ENCODE measurements around the gene UBE2J2.
A peak's percentile ranks its signal among the peaks of the same experiment; 100 is the strongest.

Gene UBE2J2

DNA sequence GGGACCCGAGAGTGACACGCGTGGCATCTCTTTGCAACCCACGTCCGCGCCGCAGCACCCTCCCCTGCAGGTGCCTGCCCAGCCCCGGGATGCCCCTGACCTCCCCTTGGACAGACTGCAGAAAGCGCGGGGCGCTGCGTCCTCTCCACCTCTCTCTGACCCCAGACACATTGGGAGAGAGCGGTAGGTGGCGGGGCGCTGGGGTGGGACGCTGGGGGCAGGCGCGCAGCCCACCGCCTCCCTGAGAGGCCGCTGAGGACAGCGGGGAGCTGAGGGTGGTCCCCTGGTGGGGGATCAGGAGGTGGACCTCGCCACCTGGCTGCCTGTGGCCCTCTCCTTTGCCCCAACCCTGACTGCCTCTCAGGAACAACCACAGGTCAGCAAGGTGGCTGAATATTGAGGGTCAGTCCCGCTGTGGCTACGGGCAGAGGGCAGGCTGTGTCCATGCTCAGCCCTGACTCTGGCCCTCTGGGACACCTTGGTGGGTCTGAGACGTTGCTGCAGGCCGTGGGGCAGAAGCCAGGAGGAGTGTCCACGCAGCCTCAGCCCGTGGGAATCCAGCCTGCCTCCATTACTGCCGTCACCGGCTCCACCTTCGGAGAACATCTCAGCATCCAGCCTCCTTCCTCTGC lies 761 bp upstream of the UBE2J2 start:
- no peak for DNase-seq (ENCODE audit: extremely low read depth, insufficient read length)
- H3K4me3 ChIP-seq (replicated peaks; ENCODE audit: low read depth, low read length) = peak overlapping the region; percentile 70
- TF ChIP-seq, protein P1, sequence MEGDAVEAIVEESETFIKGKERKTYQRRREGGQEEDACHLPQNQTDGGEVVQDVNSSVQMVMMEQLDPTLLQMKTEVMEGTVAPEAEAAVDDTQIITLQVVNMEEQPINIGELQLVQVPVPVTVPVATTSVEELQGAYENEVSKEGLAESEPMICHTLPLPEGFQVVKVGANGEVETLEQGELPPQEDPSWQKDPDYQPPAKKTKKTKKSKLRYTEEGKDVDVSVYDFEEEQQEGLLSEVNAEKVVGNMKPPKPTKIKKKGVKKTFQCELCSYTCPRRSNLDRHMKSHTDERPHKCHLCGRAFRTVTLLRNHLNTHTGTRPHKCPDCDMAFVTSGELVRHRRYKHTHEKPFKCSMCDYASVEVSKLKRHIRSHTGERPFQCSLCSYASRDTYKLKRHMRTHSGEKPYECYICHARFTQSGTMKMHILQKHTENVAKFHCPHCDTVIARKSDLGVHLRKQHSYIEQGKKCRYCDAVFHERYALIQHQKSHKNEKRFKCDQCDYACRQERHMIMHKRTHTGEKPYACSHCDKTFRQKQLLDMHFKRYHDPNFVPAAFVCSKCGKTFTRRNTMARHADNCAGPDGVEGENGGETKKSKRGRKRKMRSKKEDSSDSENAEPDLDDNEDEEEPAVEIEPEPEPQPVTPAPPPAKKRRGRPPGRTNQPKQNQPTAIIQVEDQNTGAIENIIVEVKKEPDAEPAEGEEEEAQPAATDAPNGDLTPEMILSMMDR (IDR thresholded peaks at IDR 0.05; ENCODE audit: insufficient read depth, low read length, poor library complexity, severe bottlenecking) = no peak
- H3K27me3 ChIP-seq (replicated peaks; ENCODE audit: control insufficient read depth, insufficient read depth, low read length) = no peaks in the 10 kb centered on the region
- H3K36me3 ChIP-seq (ENCODE audit: control insufficient read depth, insufficient read depth, low read length) = no peaks in the 10 kb centered on the region

- Histone ChIP-seq H3K36me3 (ENCODE audit: control insufficient read depth, insufficient read depth, low read length) (peaks cover 2% of the 10 kb centered on the region; the same call in 1 of the 2 replicates), H3K4me3 (replicated peaks; ENCODE audit: low read depth, low read length) (peak overlapping the region; percentile 95), H3K27me3 (replicated peaks; ENCODE audit: control insufficient read depth, insufficient read depth, low read length) (no peaks in the 10 kb centered on the region)
- TF ChIP-seq, protein P1 (IDR thresholded peaks at IDR 0.05; ENCODE audit: insufficient read depth, low read length, poor library complexity, severe bottlenecking) = no peak
- no peak for DNase-seq (ENCODE audit: extremely low read depth, insufficient read length)
Measured at GRCh38 chr1:1273209-1273511, 494 bp downstream of the UBE2J2 start.

DNA sequence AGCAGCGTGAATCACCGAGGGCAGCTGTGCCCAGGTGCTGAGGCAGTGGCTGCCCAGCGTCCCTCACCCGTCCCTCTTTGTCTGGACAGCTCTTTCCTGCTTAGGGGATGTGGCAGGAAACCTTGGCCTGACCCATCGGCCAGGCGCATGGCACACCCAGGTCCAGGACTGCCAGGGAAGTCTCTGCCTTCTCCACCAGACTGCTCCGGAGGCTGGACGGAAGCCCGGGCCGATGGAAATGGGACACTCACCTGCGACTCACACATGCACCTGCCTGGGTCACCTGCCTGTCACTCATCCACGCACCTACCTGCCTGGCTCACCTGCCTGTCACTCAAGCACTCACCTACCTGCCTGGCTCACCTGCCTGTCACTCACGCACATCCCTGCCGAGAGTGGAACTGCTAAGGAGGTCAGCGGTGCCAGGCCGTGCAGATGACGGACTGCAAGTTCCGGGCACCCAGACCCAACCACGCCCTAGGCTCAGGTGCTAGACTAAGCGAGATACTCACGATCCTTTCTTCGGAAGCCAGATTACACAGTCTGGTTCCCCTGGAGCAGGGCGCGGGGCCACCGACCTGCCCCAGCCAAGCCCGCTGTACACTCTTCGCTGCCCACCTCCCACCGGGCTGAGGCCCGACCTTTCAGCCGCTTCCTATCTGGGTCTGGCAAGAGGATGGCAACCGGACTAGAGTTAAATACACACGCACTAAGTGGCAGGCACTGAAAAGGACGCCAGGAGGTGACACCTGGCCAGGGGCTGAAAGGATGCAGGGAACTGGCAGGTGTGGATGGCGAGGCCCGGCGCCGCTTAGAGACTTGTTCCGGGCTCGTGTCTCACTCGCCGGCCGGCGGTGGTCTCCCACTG lies 1.1 kb downstream of the UBE2J2 start:
- H3K4me3 ChIP-seq (replicated peaks; ENCODE audit: low read depth, low read length) = peak overlapping the region; percentile 95
- TF ChIP-seq, protein P1 (IDR thresholded peaks at IDR 0.05; ENCODE audit: insufficient read depth, low read length, poor library complexity, severe bottlenecking) = no peak
- H3K27me3 ChIP-seq (replicated peaks; ENCODE audit: control insufficient read depth, insufficient read depth, low read length) = no peaks in the 10 kb centered on the region
- peaks cover 7% of the 10 kb centered on the region for H3K36me3 ChIP-seq (ENCODE audit: control insufficient read depth, insufficient read depth, low read length)
- no peak for DNase-seq (ENCODE audit: extremely low read depth, insufficient read length)

- TF ChIP-seq, protein P1 (IDR thresholded peaks at IDR 0.05; ENCODE audit: insufficient read depth, low read length, poor library complexity, severe bottlenecking) = no peak
- no peaks in the 10 kb centered on the region for H3K27me3 ChIP-seq (replicated peaks; ENCODE audit: control insufficient read depth, insufficient read depth, low read length)
- DNase-seq (ENCODE audit: extremely low read depth, insufficient read length) = no peak
- H3K36me3 ChIP-seq (ENCODE audit: control insufficient read depth, insufficient read depth, low read length) = peaks cover 14% of the 10 kb centered on the region
- no peak overlapping the region for H3K4me3 ChIP-seq (replicated peaks; ENCODE audit: low read depth, low read length)
Measured at GRCh38 chr1:1270813-1271212, 2.8 kb downstream of the UBE2J2 start.

DNA sequence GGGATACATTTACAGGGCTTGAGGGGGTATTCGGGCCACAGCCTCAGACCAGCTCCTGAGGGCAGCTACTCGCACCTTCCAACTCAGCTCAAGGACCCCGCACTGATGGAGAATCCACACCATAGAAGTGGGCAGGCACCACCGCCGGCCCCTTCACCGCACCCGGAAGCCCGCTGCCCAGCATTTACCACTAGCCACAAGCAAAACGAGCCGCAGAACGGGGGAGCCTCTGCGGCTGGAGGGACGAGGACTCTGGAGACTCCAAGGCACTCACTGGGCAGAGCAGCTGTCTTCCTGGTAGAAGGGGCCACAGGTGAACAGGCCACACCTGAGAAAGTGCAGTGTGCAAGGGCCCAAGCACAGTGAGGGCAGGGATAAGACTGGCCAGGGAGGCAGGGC lies 5.4 kb downstream of the UBE2J2 start:
- no peak overlapping the region for H3K4me3 ChIP-seq (replicated peaks; ENCODE audit: low read depth, low read length)
- peaks cover 20% of the 10 kb centered on the region for H3K36me3 ChIP-seq (ENCODE audit: control insufficient read depth, insufficient read depth, low read length)
- no peaks in the 10 kb centered on the region for H3K27me3 ChIP-seq (replicated peaks; ENCODE audit: control insufficient read depth, insufficient read depth, low read length)
- TF ChIP-seq, protein P1 (IDR thresholded peaks at IDR 0.05; ENCODE audit: insufficient read depth, low read length, poor library complexity, severe bottlenecking) = no peak
- DNase-seq (ENCODE audit: extremely low read depth, insufficient read length) = no peak

Data from GM06990 (cell line).